ENCODE results near the gene KRTDAP.

GRCh38 chr19:35528218-35529038, 38.2 kb upstream of the KRTDAP start, which contains the start of gene SBSN:
- TF ChIP-seq, protein P1, sequence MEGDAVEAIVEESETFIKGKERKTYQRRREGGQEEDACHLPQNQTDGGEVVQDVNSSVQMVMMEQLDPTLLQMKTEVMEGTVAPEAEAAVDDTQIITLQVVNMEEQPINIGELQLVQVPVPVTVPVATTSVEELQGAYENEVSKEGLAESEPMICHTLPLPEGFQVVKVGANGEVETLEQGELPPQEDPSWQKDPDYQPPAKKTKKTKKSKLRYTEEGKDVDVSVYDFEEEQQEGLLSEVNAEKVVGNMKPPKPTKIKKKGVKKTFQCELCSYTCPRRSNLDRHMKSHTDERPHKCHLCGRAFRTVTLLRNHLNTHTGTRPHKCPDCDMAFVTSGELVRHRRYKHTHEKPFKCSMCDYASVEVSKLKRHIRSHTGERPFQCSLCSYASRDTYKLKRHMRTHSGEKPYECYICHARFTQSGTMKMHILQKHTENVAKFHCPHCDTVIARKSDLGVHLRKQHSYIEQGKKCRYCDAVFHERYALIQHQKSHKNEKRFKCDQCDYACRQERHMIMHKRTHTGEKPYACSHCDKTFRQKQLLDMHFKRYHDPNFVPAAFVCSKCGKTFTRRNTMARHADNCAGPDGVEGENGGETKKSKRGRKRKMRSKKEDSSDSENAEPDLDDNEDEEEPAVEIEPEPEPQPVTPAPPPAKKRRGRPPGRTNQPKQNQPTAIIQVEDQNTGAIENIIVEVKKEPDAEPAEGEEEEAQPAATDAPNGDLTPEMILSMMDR (conservative IDR thresholded peaks at IDR 0.05; ENCODE audit: low read depth, low read length): no peak
- peak; percentile 46 for TF ChIP-seq EZH2 (IDR thresholded peaks at IDR 0.05; ENCODE audit: borderline replicate concordance, low read depth, low read length, poor library complexity, severe bottlenecking)

All from A673 (cell line).